Measurements from ENCODE around the gene C3orf18. TPM values are rescaled to one million over a fixed set of nuclear protein-coding genes. Genes with fewer than 3 reads are reported as not detected.

The C3orf18 gene
- total RNA-seq, 4 donors from 2014 or later = 13.6 to 23.8 (median 18.9) TPM

GRCh38 chr3:50550079-50550736 is 17.3 kb downstream of the C3orf18 start:
- Histone ChIP-seq H3K4me1 (no peaks in the 10 kb centered on the region), H3K4me3 (no peak overlapping the region), H3K27ac (replicated peaks in 1 of 4) (no peak overlapping the region), H3K9me3 (no peaks in the 10 kb centered on the region), H3K27me3 (peaks cover 0 to 5% (median 0%) of the 10 kb centered on the region in 4 donors), H3K36me3 (no peaks in the 10 kb centered on the region)
- 60% methylated on average over 10 of the region's 13 CpGs for WGBS
- TF ChIP-seq EP300 (IDR thresholded peaks at IDR 0.05) (no peak), POLR2AphosphoS5 (IDR thresholded peaks at IDR 0.05) (no peak), POLR2A (IDR thresholded peaks at IDR 0.05; ENCODE audit: low read depth) (no peak), CTCF (IDR thresholded peaks at IDR 0.05) (peak; percentile 66 to 87 (median 69))
- intact Hi-C loops (cut with DNase I) = no loop called here
- no peak for DNase-seq (ENCODE audit: extremely low spot score)

- no peaks in the 10 kb centered on the region for H3K36me3 ChIP-seq
- TF ChIP-seq POLR2AphosphoS5 (IDR thresholded peaks at IDR 0.05) (no peak), CTCF (IDR thresholded peaks at IDR 0.05) (no peak), EP300 (IDR thresholded peaks at IDR 0.05) (no peak), POLR2A (IDR thresholded peaks at IDR 0.05; ENCODE audit: low read depth) (no peak)
- no peaks in the 10 kb centered on the region for H3K4me1 ChIP-seq
- no peak for DNase-seq (ENCODE audit: extremely low spot score)
- 75% methylated on average over 3 of the region's 3 CpGs for WGBS
- no peak overlapping the region for H3K27ac ChIP-seq (replicated peaks in 1 of 4)
- peaks cover 0 to 3% (median 0%) of the 10 kb centered on the region in 4 donors for H3K27me3 ChIP-seq
- no peaks in the 10 kb centered on the region for H3K9me3 ChIP-seq
- intact Hi-C loops (cut with DNase I) = no loop called here
- no peak overlapping the region for H3K4me3 ChIP-seq
Observed at GRCh38 chr3:50549226-50549625, 18.3 kb downstream of the C3orf18 start.

GRCh38 chr3:50545781-50546180 is 21.8 kb downstream of the C3orf18 start:
- intact Hi-C loops (cut with DNase I) = no loop called here
- Histone ChIP-seq H3K27ac (replicated peaks in 1 of 4) (no peak overlapping the region), H3K4me1 (no peaks in the 10 kb centered on the region), H3K27me3 (no peaks in the 10 kb centered on the region), H3K36me3 (no peaks in the 10 kb centered on the region), H3K9me3 (no peaks in the 10 kb centered on the region), H3K4me3 (no peak overlapping the region)
- TF ChIP-seq POLR2A (IDR thresholded peaks at IDR 0.05; ENCODE audit: low read depth) = no peak
- TF ChIP-seq CTCF (IDR thresholded peaks at IDR 0.05) = no peak
- no peak for TF ChIP-seq EP300 (IDR thresholded peaks at IDR 0.05)
- no peak for TF ChIP-seq POLR2AphosphoS5 (IDR thresholded peaks at IDR 0.05)
- DNase-seq (ENCODE audit: extremely low spot score) = no peak
- 100% methylated on average over 1 of the region's 1 CpG for WGBS

GRCh38 chr3:50542177-50543034 is 25.1 kb downstream of the C3orf18 start:
- intact Hi-C loops (cut with DNase I) = loop anchor here (2.0 kb wide), 2 partner anchors 106 to 196 kb away; no protein-coding TSS in a partner anchor

More at GRCh38 chr3:50542177-50543034, 25.1 kb downstream of the C3orf18 start:
- TF ChIP-seq POLR2AphosphoS5 (IDR thresholded peaks at IDR 0.05) (no peak), CTCF (IDR thresholded peaks at IDR 0.05) (peak; percentile 81 to 90 (median 89))
- H3K9me3 ChIP-seq = no peaks in the 10 kb centered on the region
- WGBS = 50% methylated on average over 2 of the region's 2 CpGs
- DNase-seq (ENCODE audit: extremely low spot score) = no peak
- H3K36me3 ChIP-seq = no peaks in the 10 kb centered on the region
- no peak overlapping the region for H3K27ac ChIP-seq (replicated peaks in 1 of 4)
- H3K27me3 ChIP-seq = peaks cover 0 to 11% (median 0%) of the 10 kb centered on the region in 4 donors
- no peak overlapping the region for H3K4me3 ChIP-seq
- no peaks in the 10 kb centered on the region for H3K4me1 ChIP-seq

Measured in esophagus muscularis mucosa (tissue), 4 donors.